IMR-90 (cell line): ENCODE results near the gene MRTFA. TPM values are rescaled to one million over a fixed set of nuclear protein-coding genes. Genes with fewer than 3 reads are reported as not detected.

ENCODE experiments used
- ATAC-seq: fragments of 200-7000 bp; cut with Tn5 transposase; 2 replicates; pipeline ENCODE4 v1.9.1; 2020; ENCODE audit warnings: low read depth, mild to moderate bottlenecking, moderate library complexity
- BruUV-seq: library from RNA; stranded (reverse); fragments of 400-500 nt; replicated peaks from 2 replicates; lab custom pipeline; 2021; lab: Mats Ljungman, UMichigan
- CTCF ChIA-PET: fragments of 300-600 bp; formaldehyde crosslinking; extraction: SDS; loops from one replicate; lab custom pipeline; 2021; ENCODE audit warnings: antibody characterized with exemption; lab: Yijun Ruan, JAX
- POLR2A ChIA-PET: fragments of 300-600 bp; sonication (Branson Sonifier 250); formaldehyde crosslinking; loops from one replicate; lab custom pipeline; 2022; ENCODE audit warnings: antibody characterized with exemption; ENCODE audit not compliant: unreplicated experiment; lab: Charles Lee
- DNase-seq: peaks from one replicate; pipeline ENCODE4 v3.0.0; 2013
- H2AFZ ChIP-seq: replicated peaks from 2 replicates; pipeline ENCODE3; 2013; ENCODE audit warnings: low read length, mild to moderate bottlenecking; ENCODE audit not compliant: poor library complexity
- H2AK5ac ChIP-seq: 2 replicates; pipeline ENCODE4 v1.6.1; 2013; ENCODE audit warnings: low read depth, low read length, inconsistent platforms
- H2AK9ac ChIP-seq: replicated peaks from 2 replicates; pipeline ENCODE3; 2013; ENCODE audit warnings: mild to moderate bottlenecking, low read depth, low read length, moderate library complexity; ENCODE audit not compliant: poor library complexity
- H2BK120ac ChIP-seq: 2 replicates; pipeline ENCODE4 v1.6.1; 2013; ENCODE audit warnings: low read depth, low read length, inconsistent platforms
- H2BK15ac ChIP-seq: 3 replicates; pipeline ENCODE4 v1.6.1; 2013; ENCODE audit warnings: low read depth, low read length, inconsistent platforms
- H2BK20ac ChIP-seq: 2 replicates; pipeline ENCODE4 v1.6.1; 2013; ENCODE audit warnings: low read depth, mild to moderate bottlenecking, inconsistent platforms, low read length, moderate library complexity
- H2BK5ac ChIP-seq: 2 replicates; pipeline ENCODE4 v1.6.1; 2013; ENCODE audit warnings: mild to moderate bottlenecking, low read depth, low read length, inconsistent platforms; ENCODE audit not compliant: poor library complexity, severe bottlenecking
- H3K14ac ChIP-seq: replicated peaks from 2 replicates; pipeline ENCODE4 v1.6.1; 2013; ENCODE audit warnings: low read depth, low read length, inconsistent platforms
- H3K18ac ChIP-seq: 2 replicates; pipeline ENCODE4 v1.6.1; 2013; ENCODE audit warnings: low read depth, low read length, control low read depth
- H3K23ac ChIP-seq: 2 replicates; pipeline ENCODE4 v1.6.1; 2013; ENCODE audit warnings: low read depth, low read length, inconsistent platforms
- H3K27ac ChIP-seq: 2 replicates; pipeline ENCODE4 v1.5.1; 2013; ENCODE audit warnings: mild to moderate bottlenecking, control low read depth, low read length; ENCODE audit not compliant: insufficient read depth
- H3K27me3 ChIP-seq: 2 replicates; pipeline ENCODE4 v1.6.1; 2013; ENCODE audit warnings: low read length; ENCODE audit not compliant: control insufficient read depth, insufficient read depth
- H3K36me3 ChIP-seq: 2 replicates; pipeline ENCODE4 v1.6.1; 2013; ENCODE audit warnings: low read length, mixed read lengths; ENCODE audit not compliant: control insufficient read depth, insufficient read depth
- H3K4ac ChIP-seq: 2 replicates; pipeline ENCODE4 v1.6.1; 2013; ENCODE audit warnings: low read depth, low read length, inconsistent platforms
- H3K4me1 ChIP-seq: 2 replicates; pipeline ENCODE4 v1.6.1; 2013; ENCODE audit warnings: low read length, mixed read lengths; ENCODE audit not compliant: control insufficient read depth, insufficient read depth
- H3K4me2 ChIP-seq: 2 replicates; pipeline ENCODE4 v1.6.1; 2013; ENCODE audit warnings: low read depth, mild to moderate bottlenecking, control low read depth, low read length, moderate library complexity
- H3K4me3 ChIP-seq: 2 replicates; pipeline ENCODE4 v1.5.1; 2013; ENCODE audit warnings: low read depth, mild to moderate bottlenecking, control low read depth, low read length, moderate library complexity; ENCODE audit not compliant: insufficient read depth
- H3K56ac ChIP-seq: 2 replicates; pipeline ENCODE4 v1.6.1; 2013; ENCODE audit warnings: low read length, inconsistent platforms; ENCODE audit not compliant: insufficient read depth; ENCODE audit errors: extremely low read depth
- H3K79me1 ChIP-seq, 2 experiments: 2 replicates each; pipeline ENCODE4 v1.6.1; 2013; ENCODE audit warnings: low read length in 2 of 2, inconsistent platforms in 1 of 2, low read depth in 1 of 2
- H3K9ac ChIP-seq: 2 replicates; pipeline ENCODE4 v1.6.1; 2013; ENCODE audit warnings: low read depth, low read length, control low read depth
- H3K9me1 ChIP-seq: 2 replicates; pipeline ENCODE4 v1.6.1; 2013; ENCODE audit warnings: low read length, inconsistent platforms; ENCODE audit not compliant: insufficient read depth
- H3K9me3 ChIP-seq: 2 replicates; pipeline ENCODE4 v1.6.1; 2013; ENCODE audit warnings: low read length; ENCODE audit not compliant: control insufficient read depth, insufficient read depth
- H4K20me1 ChIP-seq: 2 replicates; pipeline ENCODE4 v1.6.1; 2013; ENCODE audit warnings: low read length, inconsistent platforms; ENCODE audit not compliant: insufficient read depth
- H4K5ac ChIP-seq: 2 replicates; pipeline ENCODE4 v1.6.1; 2013; ENCODE audit warnings: mild to moderate bottlenecking, low read depth, low read length, control low read depth
- H4K8ac ChIP-seq, 2 experiments: 2 replicates each; pipeline ENCODE4 v1.6.1; 2013; ENCODE audit warnings: low read depth in 2 of 2, low read length in 2 of 2, control low read depth in 1 of 2, inconsistent platforms in 1 of 2
- H4K91ac ChIP-seq: 2 replicates; pipeline ENCODE4 v1.6.1; 2013; ENCODE audit warnings: low read depth, low read length, inconsistent platforms; ENCODE audit not compliant: insufficient read depth
- BHLHE40 ChIP-seq: fragments of 150-350 bp; IDR thresholded peaks from 2 replicates; pipeline ENCODE4 v1.6.1; 2016; ENCODE audit warnings: mild to moderate bottlenecking, low read depth, low read length
- CEBPB ChIP-seq: IDR thresholded peaks from 2 replicates; pipeline ENCODE4 v1.6.1; 2012; ENCODE audit warnings: low read depth, low read length, improper control_type of control experiment
- CHD1 ChIP-seq: IDR thresholded peaks from 2 replicates; pipeline ENCODE4 v1.6.1; 2012; ENCODE audit warnings: low read depth, low read length, improper control_type of control experiment
- CTCF ChIP-seq: conservative IDR thresholded peaks from 2 replicates; pipeline ENCODE4 v1.5.1; 2012; ENCODE audit warnings: mild to moderate bottlenecking, low read depth, low read length, improper control_type of control experiment
- ELK1 ChIP-seq: fragments of 150-350 bp; IDR thresholded peaks from 2 replicates; pipeline ENCODE4 v1.6.1; 2016; ENCODE audit warnings: low read depth, mild to moderate bottlenecking, low read length, moderate library complexity, borderline replicate concordance
- FOS ChIP-seq: fragments of 150-350 bp; IDR thresholded peaks from 2 replicates; pipeline ENCODE4 v1.6.1; 2016; ENCODE audit warnings: low read depth, low read length
- MAFK ChIP-seq: IDR thresholded peaks from 2 replicates; pipeline ENCODE4 v1.6.1; 2012; ENCODE audit warnings: low read depth, low read length, improper control_type of control experiment
- MAZ ChIP-seq: IDR thresholded peaks from 2 replicates; pipeline ENCODE4 v1.6.1; 2012; ENCODE audit warnings: low read depth, mild to moderate bottlenecking, low read length, improper control_type of control experiment, moderate library complexity, borderline replicate concordance
- MXI1 ChIP-seq: IDR thresholded peaks from 2 replicates; pipeline ENCODE4 v1.6.1; 2012; ENCODE audit warnings: low read depth, mild to moderate bottlenecking, low read length, moderate library complexity, borderline replicate concordance
- NFE2L2 ChIP-seq: fragments of 150-350 bp; IDR thresholded peaks from 2 replicates; pipeline ENCODE4 v1.6.1; 2016; ENCODE audit warnings: low read depth, mild to moderate bottlenecking, low read length
- POLR2A ChIP-seq: IDR thresholded peaks from 2 replicates; pipeline ENCODE4 v1.6.1; 2012; ENCODE audit warnings: mild to moderate bottlenecking, low read depth, low read length
- RAD21 ChIP-seq: IDR thresholded peaks from 2 replicates; pipeline ENCODE4 v1.6.1; 2012; ENCODE audit warnings: low read length, improper control_type of control experiment
- RCOR1 ChIP-seq: IDR thresholded peaks from 2 replicates; pipeline ENCODE4 v1.6.1; 2012; ENCODE audit warnings: mild to moderate bottlenecking, low read length, improper control_type of control experiment; ENCODE audit not compliant: insufficient replicate concordance
- RFX5 ChIP-seq: IDR thresholded peaks from 2 replicates; pipeline ENCODE4 v1.8.0; 2012; ENCODE audit warnings: low read depth, mild to moderate bottlenecking, low read length, moderate library complexity
- SMC3 ChIP-seq: fragments of 150-350 bp; IDR thresholded peaks from 2 replicates; pipeline ENCODE4 v1.6.1; 2016; ENCODE audit warnings: low read depth, mild to moderate bottlenecking, antibody characterized with exemption, low read length, moderate library complexity
- USF2 ChIP-seq: fragments of 150-350 bp; IDR thresholded peaks from 2 replicates; pipeline ENCODE4 v1.6.1; 2017; ENCODE audit warnings: mild to moderate bottlenecking, antibody characterized with exemption, low read length, low read depth
- WGBS, 2 experiments: methylation state at CpG; one replicate each; pipeline versions ENCODE4 v1.1.5 to v1.1.7; 2013; ENCODE audit warnings: missing lambda C conversion rate in 2 of 2; ENCODE audit not compliant: insufficient read length in 1 of 2; ENCODE audit errors: extremely low coverage in 2 of 2; 5-methylcytosine and 5-hydroxymethylcytosine counted together
- dilution Hi-C: fragments of 300-500 bp; cut with HindIII; formaldehyde crosslinking; loops from one replicate; pipeline ENCODE4 v1.14.3; 2018; ENCODE audit warnings: low sequenced_read_pairs; ENCODE audit not compliant: unreplicated experiment
- in situ Hi-C: fragments of 300-500 bp; cut with MboI; formaldehyde crosslinking; loops from 3 replicates; pipeline ENCODE4 v1.14.3; 2019; ENCODE audit warnings: low sequenced_read_pairs, inconsistent platforms, mixed read lengths
- intact Hi-C: fragments of 100-400 bp; cut with micrococcal nuclease; formaldehyde crosslinking; loops from 2 replicates; pipeline ENCODE4 v1.10.0; 2022
- polyA plus RNA-seq, 3 experiments: library from polyadenylated mRNA; depleted of rRNA; stranded (reverse); fragments of >200 nt; gene quantifications; 2 replicates each; pipeline ENCODE4 v1.2.3, GENCODE V29; 2012; ENCODE audit warnings: low replicate concordance in 1 of 3
- total RNA-seq: library from RNA; depleted of rRNA; stranded (reverse); fragments of >200 nt; gene quantifications from 2 replicates; pipeline ENCODE4 v1.2.3, GENCODE V29; 2012

The MRTFA gene
- total and polyA plus RNA-seq, 2 of the 4 experiments (the other 2 are of a cell fraction), result 12.5 to 17.2 TPM

GRCh38 chr22:40620464-40621046 lies 16.0 kb downstream of the MRTFA start:
- Histone ChIP-seq H4K20me1 (peaks cover 80% of the 10 kb centered on the region), H4K5ac (no peak overlapping the region), H4K91ac (no peak overlapping the region), H2BK5ac (no peak overlapping the region), H3K4me2 (no peak overlapping the region), H3K9me1 (peaks cover 5% of the 10 kb centered on the region; the same call in 1 of the 2 replicates), H3K27me3 (no peaks in the 10 kb centered on the region), H3K36me3 (peaks cover 2% of the 10 kb centered on the region), H3K23ac (no peak overlapping the region), H2AFZ (no peak overlapping the region), H3K4me3 (no peak overlapping the region), H2BK20ac (no peak overlapping the region), H2BK15ac (no peak overlapping the region), H3K27ac (no peak overlapping the region), H2AK5ac (no peak overlapping the region; the same call in 1 of the 2 replicates), H3K14ac (no peak overlapping the region), H3K4ac (no peak overlapping the region), H2BK120ac (no peak overlapping the region), H3K9me3 (peaks cover 7% of the 10 kb centered on the region), H4K8ac (no peak overlapping the region), H3K18ac (no peak overlapping the region), H3K56ac (no peak overlapping the region), H3K79me1 (peaks cover 6 to 74% of the 10 kb centered on the region in 2 experiments), H2AK9ac (no peak overlapping the region), H3K4me1 (peaks cover 3% of the 10 kb centered on the region; the same call in 1 of the 2 replicates), H3K9ac (no peak overlapping the region)
- CTCF ChIA-PET, result interaction anchor here (0.7 kb wide), 1 partner anchor 188 kb away, joined by 3 read pairs; no protein-coding TSS in a partner anchor
- in situ Hi-C loops, result no loop called here
- BruUV-seq, result no TSS peak
- intact Hi-C loops, result no loop called here
- TF ChIP-seq CTCF, result no peak
- TF ChIP-seq SMC3, result no peak
- peak; percentile 59 for TF ChIP-seq FOS
- TF ChIP-seq NFE2L2, result peak; percentile 22; the same call in 1 of the 2 replicates
- no peak for TF ChIP-seq MAZ
- no peak for TF ChIP-seq USF2
- no peak for TF ChIP-seq POLR2A
- TF ChIP-seq CEBPB, result peak; percentile 13; the same call in 1 of the 2 replicates
- TF ChIP-seq CHD1, result no peak
- TF ChIP-seq RAD21, result no peak
- no peak for TF ChIP-seq MAFK
- TF ChIP-seq RFX5, result no peak
- TF ChIP-seq MXI1, result no peak
- TF ChIP-seq RCOR1, result no peak
- TF ChIP-seq BHLHE40, result no peak
- TF ChIP-seq ELK1, result no peak
- DNase-seq (peak; percentile 80), ATAC-seq (peak; percentile 74)
- POLR2A ChIA-PET, result no interaction called here
- no CpG with 5 or more reads among the region's 1 CpG for WGBS, 2 experiments
- dilution Hi-C loops, result no loop called here
